SU-DHL-6 (cell line): ENCODE measurements around the gene SYT15.
"Not testable (repeated sequence)": the region's sequence is repeated elsewhere in the genome, so short reads cannot be mapped to it uniquely, and the experiment has no call there.

Source experiments
- CTCF ChIP-seq: fragments of 200-600 bp; sonication (generic); IDR thresholded peaks from one replicate; pipeline ENCODE4 v1.5.1; 2017; ENCODE audit warnings: antibody characterized with exemption, mild to moderate bottlenecking, low read length, moderate library complexity; ENCODE audit not compliant: insufficient read depth, poor library complexity, severe bottlenecking
- EZH2phosphoT487 ChIP-seq: fragments of 200-600 bp; sonication (generic), shearing (Covaris generic); conservative IDR thresholded peaks from 2 replicates; pipeline ENCODE4 v1.6.1; 2018; ENCODE audit warnings: mild to moderate bottlenecking, antibody characterized with exemption, low read length, moderate library complexity, mixed read lengths

GRCh38 chr10:46640005-46640404 lies 61.1 kb downstream of the SYT15 start:
- TF ChIP-seq CTCF, EZH2phosphoT487: not testable (repeated sequence)
